ENCODE measurements around the gene POLR2A.

DNA sequence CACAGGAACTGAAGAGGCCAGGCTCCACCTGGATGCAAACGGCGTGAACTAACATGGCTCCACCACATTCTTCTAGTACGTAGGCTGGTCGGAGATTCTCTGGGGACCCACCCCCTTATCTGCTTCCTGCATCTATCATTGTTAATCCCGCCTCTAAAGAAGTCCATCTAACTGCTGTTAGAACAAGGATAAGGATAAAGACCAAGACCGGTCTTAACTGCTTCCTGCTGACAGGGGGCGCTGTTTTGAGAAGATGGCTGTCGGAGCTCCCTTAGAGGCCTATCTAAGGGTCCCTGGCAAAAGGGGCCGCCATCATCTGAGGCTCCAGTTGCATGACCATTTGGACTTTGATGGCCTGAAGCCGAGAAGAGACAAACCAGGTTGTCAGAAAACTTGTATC, 38.9 kb downstream of the POLR2A start:
- TF ChIP-seq POLR2A (IDR thresholded peaks at IDR 0.05; ENCODE audit: low read length) (no peak), GATA1 (IDR thresholded peaks at IDR 0.05; ENCODE audit: low read depth, low read length) (no peak)

Measured in erythroblast (primary cell).